Middle frontal gyrus (tissue), 1 donor: ENCODE results near the gene SDHAF3.

Experiments
- DNase-seq: peaks from one replicate; pipeline ENCODE4 v3.0.0-alpha.2; 2015; ENCODE audit warnings: low spot score; ENCODE audit errors: extremely low spot score

SDHAF3 gene

GRCh38 chr7:97215556-97215955 is 98.1 kb downstream of the SDHAF3 start:
- no peak for DNase-seq

GRCh38 chr7:97218767-97219166 is 101.3 kb downstream of the SDHAF3 start:
- DNase-seq: no peak

- DNase-seq: no peak
Measured at GRCh38 chr7:97219237-97219636, 101.7 kb downstream of the SDHAF3 start.

GRCh38 chr7:97224316-97224715 is 106.8 kb downstream of the SDHAF3 start:
- no peak for DNase-seq

- DNase-seq: no peak
Measured at GRCh38 chr7:97226541-97226940, 109.0 kb downstream of the SDHAF3 start.
